HCT116 (cell line): Measurements from ENCODE around the gene MRPL33. TPM values are rescaled to one million over a fixed set of nuclear protein-coding genes. Genes with fewer than 3 reads are reported as not detected.
A peak's percentile ranks its signal among the peaks of the same experiment; 100 is the strongest.

ENCODE experiments used
- ATAC-seq: fragments of 200-7000 bp; cut with Tn5 transposase; 2 replicates; pipeline ENCODE4 v1.9.1; 2020; ENCODE audit warnings: mild to moderate bottlenecking, moderate library complexity
- BruUV-seq: library from RNA; stranded (reverse); fragments of 400-500 nt; replicated peaks from 2 replicates; lab custom pipeline; 2021; lab: Mats Ljungman, UMichigan
- CTCF ChIA-PET: fragments of 300-600 bp; sonication (Branson Sonifier 250); formaldehyde crosslinking; loops from one replicate; lab custom pipeline; 2021; ENCODE audit warnings: antibody characterized with exemption; lab: Charles Lee
- POLR2A ChIA-PET: fragments of 300-600, 350-600 bp; sonication (Branson Sonifier 250); formaldehyde crosslinking; loops from one replicate; lab custom pipeline; 2021; ENCODE audit warnings: antibody characterized with exemption; lab: Charles Lee
- RAD21 ChIA-PET, 2 experiments: fragments of 300-600 bp; sonication (Branson Sonifier 250); formaldehyde crosslinking; loops; one replicate each; lab custom pipeline; 2023; ENCODE audit warnings: low total read pairs in 2 of 2; ENCODE audit not compliant: uncharacterized antibody in 2 of 2, unreplicated experiment in 2 of 2, low non-redundant PET in 1 of 2; lab: Charles Lee
- DNase-seq: peaks from one replicate; pipeline ENCODE4 v3.0.0-alpha.2; 2010; ENCODE audit warnings: low read depth, low spot score
- H2AFZ ChIP-seq: fragments of 200-600 bp; shearing (Covaris generic), sonication (generic); 2 replicates; pipeline ENCODE4 v1.6.1; 2017; ENCODE audit warnings: low read depth, mixed run types, mixed read lengths, antibody characterized with exemption, low read length; ENCODE audit not compliant: poor library complexity, severe bottlenecking
- H3K27ac ChIP-seq: 2 replicates; pipeline ENCODE4 v1.5.1; 2012; ENCODE audit warnings: low read depth, low read length
- H3K27me3 ChIP-seq: fragments of 200-600 bp; sonication (generic); 2 replicates; pipeline ENCODE4 v1.6.1; 2016; ENCODE audit warnings: mixed run types, low read length, mixed read lengths; ENCODE audit not compliant: insufficient read depth
- H3K36me3 ChIP-seq, 2 experiments: fragments of 200-500 bp in 1 of 2; fragments of 200-600 bp in 1 of 2; sonication (Bioruptor generic) in 1 of 2; sonication (generic) in 1 of 2; 2 replicates each; pipeline versions ENCODE4 v1.5.1 to v1.6.1; 2014 to 2016; ENCODE audit warnings: low read length in 2 of 2, inconsistent platforms in 1 of 2, mixed read lengths in 1 of 2, mixed run types in 1 of 2; ENCODE audit not compliant: insufficient read depth in 2 of 2, control insufficient read depth in 1 of 2
- H3K4me1 ChIP-seq, 2 experiments: fragments of 200-600 bp in 1 of 2; sonication (generic) in 1 of 2; 2 replicates each; pipeline versions ENCODE4 v1.5.1 to v1.6.1; 2012 to 2017; ENCODE audit warnings: low read length in 2 of 2, inconsistent platforms in 1 of 2, mild to moderate bottlenecking in 1 of 2, mixed read lengths in 1 of 2, mixed run types in 1 of 2, moderate library complexity in 1 of 2; ENCODE audit not compliant: insufficient read depth in 2 of 2, control insufficient read depth in 1 of 2
- H3K4me2 ChIP-seq: fragments of 200-600 bp; sonication (generic); 2 replicates; pipeline ENCODE4 v1.6.1; 2017; ENCODE audit warnings: mixed run types, low read length, mixed read lengths
- H3K4me3 ChIP-seq, 2 experiments: fragments of 200-600 bp in 1 of 2; sonication (generic) in 1 of 2; replicated peaks in 1 of 2; 2 replicates each; pipeline ENCODE4 v1.5.1; 2011 to 2016; ENCODE audit warnings: low read length in 2 of 2, control low read depth in 1 of 2, low read depth in 1 of 2, mild to moderate bottlenecking in 1 of 2, mixed read lengths in 1 of 2, mixed run types in 1 of 2
- H3K79me2 ChIP-seq: fragments of 200-600 bp; sonication (generic); 2 replicates; pipeline ENCODE4 v1.6.1; 2017; ENCODE audit warnings: mild to moderate bottlenecking, mixed run types, low read length, moderate library complexity, mixed read lengths; ENCODE audit not compliant: insufficient read depth
- H3K9ac ChIP-seq: fragments of 200-600 bp; sonication (generic); 2 replicates; pipeline ENCODE4 v1.6.1; 2016; ENCODE audit warnings: low read length, mixed read lengths
- H3K9me2 ChIP-seq: fragments of 200-600 bp; sonication (generic), shearing (Covaris generic); 2 replicates; pipeline ENCODE4 v1.6.1; 2017; ENCODE audit warnings: mixed run types, mild to moderate bottlenecking, moderate library complexity; ENCODE audit not compliant: insufficient read depth
- H3K9me3 ChIP-seq, 2 experiments: fragments of 200-500 bp in 1 of 2; fragments of 200-600 bp in 1 of 2; sonication (Bioruptor generic) in 1 of 2; sonication (generic) in 1 of 2; 2 replicates each; pipeline ENCODE4 v1.6.1; 2014 to 2017; ENCODE audit warnings: low read length in 2 of 2, mixed read lengths in 2 of 2, inconsistent platforms in 1 of 2, low read depth in 1 of 2, mild to moderate bottlenecking in 1 of 2, mixed run types in 1 of 2, moderate library complexity in 1 of 2; ENCODE audit not compliant: control insufficient read depth in 1 of 2, insufficient read depth in 1 of 2
- H4K20me1 ChIP-seq: fragments of 200-600 bp; sonication (generic), shearing (Covaris generic); 2 replicates; pipeline ENCODE4 v1.6.1; 2017; ENCODE audit warnings: mixed run types, mild to moderate bottlenecking, moderate library complexity; ENCODE audit not compliant: insufficient read depth
- ATF3 ChIP-seq: IDR thresholded peaks from 2 replicates; pipeline ENCODE4 v1.6.1; 2012
- CTCF ChIP-seq, 3 experiments: fragments of 200-600 bp in 1 of 3; sonication (generic) in 1 of 3; IDR thresholded peaks in 2 of 3; conservative IDR thresholded peaks in 1 of 3; 2 replicates each; pipeline ENCODE4 v1.5.1; 2012 to 2017; ENCODE audit warnings: low read depth in 2 of 3, low read length in 2 of 3, antibody characterized with exemption in 1 of 3, borderline replicate concordance in 1 of 3, control low read depth in 1 of 3, mild to moderate bottlenecking in 1 of 3, mixed read lengths in 1 of 3, mixed run types in 1 of 3, moderate library complexity in 1 of 3; ENCODE audit not compliant: insufficient read depth in 1 of 3
- EGR1 ChIP-seq: IDR thresholded peaks from 2 replicates; pipeline ENCODE4 v1.6.1; 2012; ENCODE audit warnings: low read depth
- ELF1 ChIP-seq: IDR thresholded peaks from 2 replicates; pipeline ENCODE4 v1.6.1; 2012; ENCODE audit warnings: low read depth, borderline replicate concordance
- EZH2 ChIP-seq: fragments of 200-600 bp; sonication (generic); IDR thresholded peaks from 2 replicates; pipeline ENCODE4 v1.6.1; 2017; ENCODE audit warnings: antibody characterized with exemption, mixed run types
- FOSL1 ChIP-seq: IDR thresholded peaks from 2 replicates; pipeline ENCODE4 v1.6.1; 2012; ENCODE audit warnings: low read depth
- JUND ChIP-seq: IDR thresholded peaks from 2 replicates; pipeline ENCODE4 v1.6.1; 2012
- MAX ChIP-seq: IDR thresholded peaks from 2 replicates; pipeline ENCODE4 v1.6.1; 2012
- POLR2AphosphoS5 ChIP-seq: IDR thresholded peaks from 2 replicates; pipeline ENCODE4 v1.6.1; 2011; ENCODE audit warnings: mild to moderate bottlenecking, low read depth, low read length, moderate library complexity
- RAD21 ChIP-seq: IDR thresholded peaks from 2 replicates; pipeline ENCODE4 v1.6.1; 2012; ENCODE audit warnings: low read depth, mild to moderate bottlenecking
- SP1 ChIP-seq: IDR thresholded peaks from 2 replicates; pipeline ENCODE4 v1.6.1; 2012; ENCODE audit warnings: low read depth
- YY1 ChIP-seq: IDR thresholded peaks from 2 replicates; pipeline ENCODE4 v1.6.1; 2011; ENCODE audit warnings: low read length, low read depth, moderate library complexity, mild to moderate bottlenecking; ENCODE audit not compliant: insufficient replicate concordance; ENCODE audit errors: extremely low read depth
- ZBTB33 ChIP-seq: IDR thresholded peaks from 2 replicates; pipeline ENCODE4 v1.6.1; 2011; ENCODE audit warnings: mild to moderate bottlenecking, low read length, moderate library complexity; ENCODE audit not compliant: insufficient replicate concordance; ENCODE audit errors: extremely low read depth
- ZFX ChIP-seq: fragments of 450-650 bp; IDR thresholded peaks from 2 replicates; pipeline ENCODE4 v1.6.1; 2017
- ZNF274 ChIP-seq: fragments of 200-500 bp; sonication (Bioruptor generic); IDR thresholded peaks from 2 replicates; pipeline ENCODE4 v1.6.1; 2014; ENCODE audit warnings: mild to moderate bottlenecking, low read depth, low read length, inconsistent platforms
- intact Hi-C: fragments of 100-400 bp; cut with micrococcal nuclease; formaldehyde crosslinking; loops from 2 replicates; pipeline ENCODE4 v1.10.0; 2022
- total RNA-seq: library from RNA; stranded (reverse); gene quantifications from one replicate; pipeline ENCODE4 v1.2.1, GENCODE V29; 2021; ENCODE audit not compliant: unreplicated experiment

MRPL33 gene
- total RNA-seq, 1 experiment from 2014 or later, result 66.3 TPM

GRCh38 chr2:27800856-27801255 lies 29.3 kb downstream of the MRPL33 start:
- ATAC-seq, result no peak
- Histone ChIP-seq H3K9me2 (no peaks in the 10 kb centered on the region), H3K27me3 (no peaks in the 10 kb centered on the region), H2AFZ (no peak overlapping the region), H3K4me2 (peak overlapping the region; percentile 69; the same call in 1 of the 2 replicates), H4K20me1 (no peaks in the 10 kb centered on the region)
- DNase-seq, result no peak
- no peak for TF ChIP-seq ATF3
- no peak for TF ChIP-seq YY1
- no peak for TF ChIP-seq EGR1
- TF ChIP-seq ELF1, result no peak
- no peak for TF ChIP-seq ZFX
- TF ChIP-seq POLR2AphosphoS5, result no peak
- TF ChIP-seq CTCF (IDR thresholded peaks at IDR 0.05 in 2 of 3, conservative IDR thresholded peaks at IDR 0.05 in 1 of 3; ENCODE audit: borderline replicate concordance in 1 of 3, insufficient read depth in 1 of 3, low read depth in 2 of 3, low read length in 2 of 3), result no peak
- no peak for TF ChIP-seq ZNF274
- TF ChIP-seq RAD21, result no peak
- no peak for TF ChIP-seq FOSL1
- TF ChIP-seq SP1, result no peak
- TF ChIP-seq MAX, result no peak
- TF ChIP-seq ZBTB33, result no peak
- no peak for TF ChIP-seq JUND
- TF ChIP-seq EZH2, result no peak
- TF ChIP-seq, all 23 proteins: peak for 0
- no peaks in the 10 kb centered on the region for H3K79me2 ChIP-seq
- no peak overlapping the region for H3K4me3 ChIP-seq
- H3K9me3 ChIP-seq, result no peaks in the 10 kb centered on the region
- RAD21 ChIA-PET, result no interaction called here
- POLR2A ChIA-PET, result no interaction called here
- no peak overlapping the region for H3K9ac ChIP-seq
- H3K27ac ChIP-seq, result no peak overlapping the region
- intact Hi-C loops, result no loop called here
- H3K36me3 ChIP-seq, result no peaks in the 10 kb centered on the region
- CTCF ChIA-PET, result no interaction called here
- BruUV-seq, result no TSS peak
- H3K4me1 ChIP-seq, result peaks cover 20 to 60% of the 10 kb centered on the region in 2 experiments
